K562 (cell line): ENCODE data around the gene SDCBP2. TPM values are rescaled to one million over a fixed set of nuclear protein-coding genes. Genes with fewer than 3 reads are reported as not detected.
A peak's percentile ranks its signal among the peaks of the same experiment; 100 is the strongest.

ENCODE experiments used
- ATAC-seq: fragments of 200-7000 bp; cut with Tn5 transposase; 3 replicates; pipeline ENCODE4 v1.9.1; 2020; ENCODE audit warnings: moderate library complexity
- BruUV-seq: library from RNA; stranded (reverse); fragments of 400-500 nt; replicated peaks from 2 replicates; lab custom pipeline; 2021; lab: Mats Ljungman, UMichigan
- CTCF ChIA-PET: fragments of 300-600 bp; formaldehyde crosslinking; extraction: SDS; loops from one replicate; lab custom pipeline; 2021; ENCODE audit warnings: low intra/inter-chr PET ratio; lab: Yijun Ruan, JAX
- POLR2A ChIA-PET: fragments of 300-600, 350-650 bp; sonication (Branson Sonifier 250); formaldehyde crosslinking; extraction: SDS; loops from one replicate; lab custom pipeline; 2021; ENCODE audit warnings: antibody characterized with exemption, inconsistent platforms; lab: Yijun Ruan, JAX
- DNase-seq, 4 experiments: peaks; one replicate each; pipeline versions ENCODE4 v3.0.0 to v3.0.0-alpha.2; 2011 to 2018; ENCODE audit warnings: low spot score in 3 of 4, mixed read lengths in 3 of 4; ENCODE audit errors: extremely low read depth in 1 of 4
- FAIRE-seq: peaks from 2 replicates; lab custom pipeline; 2011; peaks lifted over from hg19 to GRCh38; lab: Jason Lieb, UNC
- H2AFZ ChIP-seq: 2 replicates; pipeline ENCODE4 v1.6.0; 2011; ENCODE audit warnings: low read depth, low read length, control low read depth, inconsistent platforms
- H3K27ac ChIP-seq: fragments of 200-600 bp; 3 replicates; pipeline ENCODE4 v1.8.0; 2011; ENCODE audit warnings: low read depth, mild to moderate bottlenecking, control low read depth, inconsistent platforms, low read length, moderate library complexity, mixed read lengths; ENCODE audit errors: extremely low read depth
- H3K27me3 ChIP-seq, 2 experiments: fragments of 300-600 bp in 1 of 2; 2 replicates in 1 of 2; 3 replicates in 1 of 2; pipeline versions ENCODE4 v1.6.0 to v1.8.0; 2011; ENCODE audit warnings: inconsistent platforms in 2 of 2, low read length in 2 of 2, mild to moderate bottlenecking in 1 of 2, mixed read lengths in 1 of 2, moderate library complexity in 1 of 2; ENCODE audit not compliant: control insufficient read depth in 2 of 2, insufficient read depth in 2 of 2
- H3K36me3 ChIP-seq: fragments of 300-600 bp; 3 replicates; pipeline ENCODE4 v1.8.0; 2011; ENCODE audit warnings: mild to moderate bottlenecking, low read length, inconsistent platforms; ENCODE audit not compliant: control insufficient read depth, insufficient read depth
- H3K4me1 ChIP-seq, 2 experiments: fragments of 200-600 bp in 1 of 2; replicated peaks in 1 of 2; 2 replicates in 1 of 2; 3 replicates in 1 of 2; pipeline versions ENCODE4 v1.5.1 to v1.8.0; 2011; ENCODE audit warnings: inconsistent platforms in 2 of 2, low read length in 2 of 2, mild to moderate bottlenecking in 1 of 2, mixed read lengths in 1 of 2, moderate library complexity in 1 of 2; ENCODE audit not compliant: control insufficient read depth in 2 of 2, insufficient read depth in 2 of 2
- H3K4me2 ChIP-seq: 2 replicates; pipeline ENCODE4 v1.6.1; 2011; ENCODE audit warnings: low read length, control low read depth, inconsistent platforms, mixed read lengths; ENCODE audit not compliant: insufficient read depth
- H3K4me3 ChIP-seq: fragments of 200-600 bp; sonication (generic), shearing (Covaris generic); 2 replicates; pipeline ENCODE4 v1.5.1; 2016; ENCODE audit warnings: control low read depth, inconsistent platforms
- H3K79me2 ChIP-seq: fragments of 200-600 bp; 3 replicates; pipeline ENCODE4 v1.8.0; 2011; ENCODE audit warnings: low read length, inconsistent platforms; ENCODE audit not compliant: control insufficient read depth, insufficient read depth
- H3K9ac ChIP-seq, 2 experiments: 2 replicates each; pipeline versions ENCODE4 v1.6.0 to v1.6.1; 2011; ENCODE audit warnings: low read depth in 2 of 2, low read length in 2 of 2, control low read depth in 1 of 2, inconsistent platforms in 1 of 2, mild to moderate bottlenecking in 1 of 2, mixed read lengths in 1 of 2; ENCODE audit not compliant: insufficient read depth in 1 of 2
- H3K9me1 ChIP-seq: one replicate; pipeline ENCODE4 v1.6.0; 2011; ENCODE audit warnings: inconsistent platforms, mild to moderate bottlenecking, low read length, moderate library complexity; ENCODE audit not compliant: control insufficient read depth, insufficient read depth
- H3K9me3 ChIP-seq: replicated peaks from 2 replicates; pipeline ENCODE4 v1.5.1; 2011; ENCODE audit warnings: low read depth, low read length, inconsistent platforms; ENCODE audit not compliant: control insufficient read depth, insufficient read depth
- H4K20me1 ChIP-seq: replicated peaks from 2 replicates; pipeline ENCODE4 v1.6.1; 2011; ENCODE audit warnings: low read length, inconsistent platforms, mixed read lengths; ENCODE audit not compliant: control insufficient read depth, insufficient read depth
- C11orf30 ChIP-seq: fragments of 450-650 bp; IDR thresholded peaks from 2 replicates; pipeline ENCODE4 v1.6.1; 2016; ENCODE audit warnings: low read depth, mild to moderate bottlenecking
- NFE2 ChIP-seq: IDR thresholded peaks from 2 replicates; pipeline ENCODE4 v1.6.1; 2014; ENCODE audit warnings: antibody characterized with exemption, low read depth
- ZKSCAN1 ChIP-seq: fragments of 150-350 bp; IDR thresholded peaks from 2 replicates; pipeline ENCODE4 v1.6.1; 2016; ENCODE audit warnings: low read depth, low read length
- WGBS: fragments of 100-300 bp; shearing (Covaris generic); methylation state at CpG from one replicate; pipeline ENCODE4 v1.1.6; 2016; ENCODE audit warnings: low coverage, mixed read lengths; ENCODE audit not compliant: insufficient coverage; ENCODE audit errors: missing lambda C conversion rate; 5-methylcytosine and 5-hydroxymethylcytosine counted together
- in situ Hi-C: fragments of 300-500 bp; cut with MboI; formaldehyde crosslinking; loops from 4 replicates; pipeline ENCODE4 v1.15.0; 2018; ENCODE audit warnings: inconsistent platforms, mixed read lengths
- intact Hi-C: fragments of 100-400 bp; cut with micrococcal nuclease; formaldehyde crosslinking; loops from 2 replicates; pipeline ENCODE4 v1.14.2; 2022
- polyA plus RNA-seq, 8 experiments: library from polyadenylated mRNA; depleted of rRNA in 4 of 8; stranded (reverse) in 5 of 8; unstranded in 3 of 8; fragments of >200 nt; fragmentation: Nextera tagmentation in 2 of 8; fragmentation: Illumina TruSeq in 1 of 8; extraction: Ambion mirVana in 2 of 8; extraction: Trizol in 1 of 8; gene quantifications; 2 replicates each; pipeline versions ENCODE4 v1.2.1 to v1.2.3, GENCODE V29; 2011 to 2014; ENCODE audit warnings: inconsistent platforms in 1 of 8, missing spikeins in 1 of 8
- total RNA-seq, 7 experiments: library from RNA; depleted of rRNA in 6 of 7; stranded (reverse); fragments of >200 nt in 6 of 7; fragmentation: Illumina TruSeq in 2 of 7; extraction: Trizol in 2 of 7; gene quantifications; 2 replicates each; pipeline versions ENCODE4 v1.2.1 to v1.2.3, GENCODE V29; 2011 to 2021; ENCODE audit warnings: low replicate concordance in 1 of 7
- TF ChIP-seq, protein P1 (sequence below): fragments of 450-650 bp; IDR thresholded peaks from 2 replicates; pipeline ENCODE4 v1.6.1; 2016; ENCODE audit warnings: mild to moderate bottlenecking

The SDCBP2 gene
- total and polyA plus RNA-seq, 9 of the 15 experiments (the other 6 are each of a cell fraction or from before 2014, with no cell fraction given) = 0.06 to 1.2 (median 0.80) TPM

GRCh38 chr20:1264727-1265126, 64.2 kb downstream of the SDCBP2 start:
- CTCF ChIA-PET = no interaction called here
- Histone ChIP-seq H4K20me1 (no peaks in the 10 kb centered on the region), H3K9ac (peak overlapping the region in 1 of 2 experiments; percentile 55; a peak in 2 of 4 replicates), H3K9me1 (no peaks in the 10 kb centered on the region), H3K4me1 (peaks cover 12 to 46% of the 10 kb centered on the region in 2 experiments), H2AFZ (peak overlapping the region; percentile 74; the same call in 1 of the 2 replicates), H3K9me3 (peaks cover 9% of the 10 kb centered on the region; the same call in 1 of the 2 replicates), H3K27me3 (no peaks in the 10 kb centered on the region), H3K4me2 (peak overlapping the region; percentile 63), H3K36me3 (no peaks in the 10 kb centered on the region; the same call in 2 of the 3 replicates), H3K79me2 (no peaks in the 10 kb centered on the region; the same call in 2 of the 3 replicates), H3K27ac (peak overlapping the region; percentile 77), H3K4me3 (no peak overlapping the region)
- TF ChIP-seq NFE2 = peak; percentile 32; the same call in 1 of the 2 replicates
- TF ChIP-seq, protein P1, sequence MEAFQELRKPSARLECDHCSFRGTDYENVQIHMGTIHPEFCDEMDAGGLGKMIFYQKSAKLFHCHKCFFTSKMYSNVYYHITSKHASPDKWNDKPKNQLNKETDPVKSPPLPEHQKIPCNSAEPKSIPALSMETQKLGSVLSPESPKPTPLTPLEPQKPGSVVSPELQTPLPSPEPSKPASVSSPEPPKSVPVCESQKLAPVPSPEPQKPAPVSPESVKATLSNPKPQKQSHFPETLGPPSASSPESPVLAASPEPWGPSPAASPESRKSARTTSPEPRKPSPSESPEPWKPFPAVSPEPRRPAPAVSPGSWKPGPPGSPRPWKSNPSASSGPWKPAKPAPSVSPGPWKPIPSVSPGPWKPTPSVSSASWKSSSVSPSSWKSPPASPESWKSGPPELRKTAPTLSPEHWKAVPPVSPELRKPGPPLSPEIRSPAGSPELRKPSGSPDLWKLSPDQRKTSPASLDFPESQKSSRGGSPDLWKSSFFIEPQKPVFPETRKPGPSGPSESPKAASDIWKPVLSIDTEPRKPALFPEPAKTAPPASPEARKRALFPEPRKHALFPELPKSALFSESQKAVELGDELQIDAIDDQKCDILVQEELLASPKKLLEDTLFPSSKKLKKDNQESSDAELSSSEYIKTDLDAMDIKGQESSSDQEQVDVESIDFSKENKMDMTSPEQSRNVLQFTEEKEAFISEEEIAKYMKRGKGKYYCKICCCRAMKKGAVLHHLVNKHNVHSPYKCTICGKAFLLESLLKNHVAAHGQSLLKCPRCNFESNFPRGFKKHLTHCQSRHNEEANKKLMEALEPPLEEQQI = no peak
- TF ChIP-seq C11orf30 = 0 out of 2 replicates have a peak, but pooled peaks have one; percentile 17
- TF ChIP-seq ZKSCAN1 = peak; percentile 85
- DNase-seq = peak in 1 of 4 experiments; percentile 20
- FAIRE-seq = no peak
- ATAC-seq = no peak
- in situ Hi-C loops = no loop called here
- POLR2A ChIA-PET = interaction anchor here (0.7 to 1.6 kb wide), 2 partner anchors 12 to 15 kb away, joined by 3 read pairs; no protein-coding TSS in a partner anchor
- WGBS = 91% methylated on average over 2 of the region's 2 CpGs
- BruUV-seq = no TSS peak
- intact Hi-C loops = no loop called here
